Heart left ventricle (tissue), 16 donors: ENCODE data around the gene GNB2. TPM values are rescaled to one million over a fixed set of nuclear protein-coding genes. Genes with fewer than 3 reads are reported as not detected.
"Not testable (repeated sequence)": the region's sequence is repeated elsewhere in the genome, so short reads cannot be mapped to it uniquely, and the experiment has no call there.

ENCODE experiments used
- ATAC-seq, 4 donors: fragments of 200-7000 bp; cut with Tn5 transposase; one replicate each; pipeline ENCODE4 v1.9.1; 2020 to 2022; ENCODE audit warnings: moderate library complexity in 4 of 4, mild to moderate bottlenecking in 3 of 4, moderate number of reproducible peaks in 1 of 4
- DNase-seq, 5 donors: peaks; one replicate each; pipeline ENCODE4 v3.0.0-alpha.2; 2020
- H3K27ac ChIP-seq, 12 donors: fragments of 200-600 bp; sonication (generic) in 4 of 12; one replicate each; pipeline versions ENCODE4 v1.5.0 to v1.8.0; 2016 to 2022; ENCODE audit warnings: mild to moderate bottlenecking in 2 of 12
- H3K27me3 ChIP-seq, 9 donors: fragments of 200-600 bp; sonication (generic) in 2 of 9; one replicate each; pipeline versions ENCODE4 v1.5.1 to v1.8.0; 2016 to 2022; ENCODE audit warnings: mild to moderate bottlenecking in 3 of 9
- H3K36me3 ChIP-seq, 9 donors: fragments of 200-600 bp; sonication (generic) in 2 of 9; one replicate each; pipeline versions ENCODE4 v1.5.0 to v1.8.0; 2018 to 2022; ENCODE audit warnings: mild to moderate bottlenecking in 2 of 9
- H3K4me1 ChIP-seq, 12 donors: fragments of 200-600 bp; sonication (generic) in 4 of 12; one replicate each; pipeline versions ENCODE4 v1.5.0 to v1.8.0; 2016 to 2022; ENCODE audit warnings: mild to moderate bottlenecking in 3 of 12
- H3K4me3 ChIP-seq, 12 donors: fragments of 200-600 bp; sonication (generic) in 4 of 12; one replicate each; pipeline versions ENCODE4 v1.5.0 to v1.8.0; 2017 to 2022; ENCODE audit warnings: mild to moderate bottlenecking in 9 of 12, moderate library complexity in 4 of 12
- H3K9me3 ChIP-seq, 12 donors: fragments of 200-600 bp; sonication (generic) in 4 of 12; one replicate each; pipeline versions ENCODE4 v1.5.0 to v1.8.0; 2016 to 2022; ENCODE audit warnings: mild to moderate bottlenecking in 1 of 12
- POLR2A ChIP-seq, 2 donors: fragments of 450-650 bp; IDR thresholded peaks; one replicate each; pipeline ENCODE4 v1.6.1; 2017; ENCODE audit warnings: antibody characterized with exemption in 2 of 2, mild to moderate bottlenecking in 2 of 2, moderate library complexity in 2 of 2
- WGBS, 4 donors: extraction: QIAGEN DNeasy Blood & Tissue Kit in 2 of 4; methylation state at CpG; one replicate each; pipeline versions ENCODE4 v1.1.5 to v1.1.7; 2013 to 2018; 5-methylcytosine and 5-hydroxymethylcytosine counted together
- intact Hi-C, 10 donors: fragments of 100-400 bp; cut with DNase I; formaldehyde crosslinking; loops; one replicate each; pipeline versions ENCODE4 v1.11.1 to v1.14.2; 2022
- polyA plus RNA-seq, 2 donors: library from polyadenylated mRNA; stranded (reverse); fragments of 200-250 nt; gene quantifications; one replicate each; pipeline ENCODE4 v1.2.3, GENCODE V29; 2013
- total RNA-seq, 9 donors: library from RNA; depleted of rRNA in 2 of 9; stranded (reverse); fragments of >200 nt in 2 of 9; fragmentation: NEBNext Ultra II Directional in 3 of 9; extraction: Animal tissue kit (Norgen Biotek cat#: 25700) in 3 of 9; gene quantifications; one replicate each; pipeline versions ENCODE4 v1.1.0 to v1.2.4, GENCODE V29; 2016 to 2023
- TF ChIP-seq, protein P1 (sequence below), 12 donors: fragments of 200-600 bp; sonication (generic) in 4 of 12; IDR thresholded peaks; one replicate each; pipeline versions ENCODE4 v1.5.0 to v1.8.0; 2018 to 2022; ENCODE audit warnings: antibody characterized with exemption in 12 of 12, mild to moderate bottlenecking in 5 of 12
- donor health status: ischemic (EF 13 %, LVEDD 7.1; RV severe dilation, severe dysfunction).
- donor health status: healthy with polysubstance abuse.
- donor health status: DM: no; HTN: yes; CAD: no.
- donor health status: DM: no; HTN: no; CAD: no.
- donor health status: ischemic (EF 25% LVEDD 6.9; RV normal size, moderate dysfunction).
- donor health status: ischemic (EF 25% LVEDD 5.7; RV mildly dilated, moderate dysfunction).
- donor health status: healthy.
- donor health status: DM: yes; HTN: yes; CAD: no.
- donor health status: ischemic (EF 35%, LVEDD 5.7; RV mildly dilated, moderate dysfunction).
- donor health status: nonischemic (EF 11% LVEDD 7.7; RV severe dilation, severe dysfunction).
- donor health status: DM: yes; HTN: yes; CAD: no.
- donor health status: PGD.
- donor health status: ischemic (EF 29% LVEDD 5.4; RV normal size, mild dysfunction).
- donor health status: nonischemic (EF 23%, LVEDD 6.1; RV moderate dilation, normal function).

The GNB2 gene
- total and polyA plus RNA-seq, 11 donors: 48.0 to 199 (median 122) TPM

DNA sequence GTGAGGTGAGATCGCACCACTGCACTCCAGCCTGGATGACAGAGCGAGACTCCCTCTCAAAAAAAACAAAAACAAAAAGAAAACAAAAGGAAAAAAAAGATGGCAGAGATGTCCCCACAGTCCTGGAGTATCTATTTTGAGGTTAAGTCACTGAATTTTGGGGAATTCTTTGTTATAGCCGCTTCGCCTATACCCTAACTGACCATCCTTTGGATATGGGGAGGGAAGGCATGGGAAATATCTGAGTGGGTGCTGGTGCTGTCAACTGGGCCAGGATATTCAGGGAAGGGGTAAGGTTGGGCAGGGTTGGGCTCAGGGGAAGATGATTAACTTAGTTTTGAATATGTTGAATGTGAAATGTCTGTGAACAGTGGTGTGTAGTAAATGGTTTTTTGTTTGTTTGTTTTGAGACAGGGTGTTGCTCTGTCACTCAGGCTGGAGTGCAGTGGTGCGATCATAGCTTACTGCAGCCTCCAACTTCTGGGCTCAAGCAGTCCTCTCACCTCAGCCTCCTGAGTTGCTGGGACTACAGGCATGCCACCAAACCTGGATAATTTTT is 8.3 kb upstream of the GNB2 start:
- Histone ChIP-seq H3K27me3 (peaks cover 0 to 4% (median 0%) of the 10 kb centered on the region in 9 donors), H3K36me3 (no peaks in the 10 kb centered on the region), H3K4me1 (no peaks in the 10 kb centered on the region), H3K4me3 (no peak overlapping the region), H3K9me3 (no peaks in the 10 kb centered on the region), H3K27ac (no peak overlapping the region)
- 91 to 97% (median 93%) methylated on average over 5 of the region's 5 CpGs for WGBS, 4 donors
- no peak for ATAC-seq
- DNase-seq: peak in 1 of 5 donors; percentile 1
- no peak for TF ChIP-seq POLR2A (IDR thresholded peaks at IDR 0.05)
- TF ChIP-seq, protein P1, sequence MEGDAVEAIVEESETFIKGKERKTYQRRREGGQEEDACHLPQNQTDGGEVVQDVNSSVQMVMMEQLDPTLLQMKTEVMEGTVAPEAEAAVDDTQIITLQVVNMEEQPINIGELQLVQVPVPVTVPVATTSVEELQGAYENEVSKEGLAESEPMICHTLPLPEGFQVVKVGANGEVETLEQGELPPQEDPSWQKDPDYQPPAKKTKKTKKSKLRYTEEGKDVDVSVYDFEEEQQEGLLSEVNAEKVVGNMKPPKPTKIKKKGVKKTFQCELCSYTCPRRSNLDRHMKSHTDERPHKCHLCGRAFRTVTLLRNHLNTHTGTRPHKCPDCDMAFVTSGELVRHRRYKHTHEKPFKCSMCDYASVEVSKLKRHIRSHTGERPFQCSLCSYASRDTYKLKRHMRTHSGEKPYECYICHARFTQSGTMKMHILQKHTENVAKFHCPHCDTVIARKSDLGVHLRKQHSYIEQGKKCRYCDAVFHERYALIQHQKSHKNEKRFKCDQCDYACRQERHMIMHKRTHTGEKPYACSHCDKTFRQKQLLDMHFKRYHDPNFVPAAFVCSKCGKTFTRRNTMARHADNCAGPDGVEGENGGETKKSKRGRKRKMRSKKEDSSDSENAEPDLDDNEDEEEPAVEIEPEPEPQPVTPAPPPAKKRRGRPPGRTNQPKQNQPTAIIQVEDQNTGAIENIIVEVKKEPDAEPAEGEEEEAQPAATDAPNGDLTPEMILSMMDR (IDR thresholded peaks at IDR 0.05): no peak
- intact Hi-C loops: loop anchor here in 1 of 10 donors (5.0 kb wide), 1 partner anchor 38 kb away; no protein-coding TSS in a partner anchor

DNA sequence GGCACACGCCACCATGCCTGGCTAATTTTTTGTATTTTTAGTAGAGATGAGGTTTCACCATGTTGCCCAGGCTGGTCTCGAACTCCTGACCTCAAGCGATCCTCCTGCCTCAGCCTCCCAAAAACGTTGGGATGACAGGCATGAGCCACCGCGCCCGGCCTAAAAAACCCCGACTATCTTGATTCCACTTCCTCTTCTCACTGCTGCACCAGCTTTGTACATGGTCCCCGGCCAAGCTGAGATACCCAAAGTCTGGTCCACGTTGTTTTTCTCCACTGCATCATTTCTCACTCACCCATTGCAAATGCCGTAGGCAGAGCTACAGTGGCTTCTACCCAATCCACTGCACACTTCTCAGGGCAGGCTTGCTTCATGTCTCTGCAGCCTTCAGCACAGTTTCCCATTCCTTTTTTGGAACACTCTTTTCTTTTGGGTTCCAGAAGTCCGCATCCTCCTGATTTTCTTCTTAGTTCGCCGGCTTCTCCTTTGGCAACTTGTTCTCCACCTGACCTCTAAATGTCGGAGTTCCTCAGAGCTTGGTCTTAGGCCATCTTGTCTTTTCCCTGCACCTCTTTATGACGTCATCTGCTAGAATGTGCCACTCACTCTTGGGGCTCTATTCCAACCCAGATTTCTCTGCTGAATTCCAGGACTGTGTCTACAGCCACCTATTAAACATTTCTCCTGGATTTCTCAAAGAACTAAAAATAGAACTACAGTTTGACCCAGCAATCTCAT is 6.0 kb upstream of the GNB2 start:
- TF ChIP-seq POLR2A (IDR thresholded peaks at IDR 0.05): no peak
- TF ChIP-seq, protein P1 (IDR thresholded peaks at IDR 0.05): no peak
- Histone ChIP-seq H3K4me1 (peaks cover 0 to under 1% (median 0%) of the 10 kb centered on the region in 12 donors), H3K9me3 (no peaks in the 10 kb centered on the region), H3K4me3 (no peak overlapping the region), H3K36me3 (no peaks in the 10 kb centered on the region), H3K27ac (no peak overlapping the region), H3K27me3 (no peaks in the 10 kb centered on the region)
- DNase-seq (no peak), ATAC-seq (no peak)
- intact Hi-C loops: loop anchor here in 1 of 10 donors (5.0 kb wide), 1 partner anchor 40 kb away; no protein-coding TSS in a partner anchor
- 79 to 82% (median 82%) methylated on average over 16 of the region's 16 CpGs for WGBS, 4 donors

DNA sequence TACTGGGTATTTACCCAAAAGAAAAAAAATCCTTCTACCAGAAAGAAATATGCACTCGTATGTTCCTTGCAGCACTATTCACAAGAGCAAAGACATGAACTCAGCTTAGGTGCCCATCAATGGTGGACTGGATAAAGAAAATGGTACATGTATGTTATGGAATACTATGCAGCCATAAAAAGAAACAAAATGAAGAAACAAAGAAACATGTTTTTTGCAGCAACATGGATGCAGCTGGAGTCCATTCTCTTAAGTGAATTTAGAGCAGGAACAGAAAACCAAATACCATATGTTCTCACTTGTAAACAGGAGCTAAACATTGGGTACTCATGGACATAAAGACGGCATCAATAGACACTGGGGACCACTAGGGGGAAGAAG is 5.5 kb upstream of the GNB2 start:
- H3K36me3 ChIP-seq: no peaks in the 10 kb centered on the region
- H3K4me1 ChIP-seq: peaks cover 0 to 6% (median 0%) of the 10 kb centered on the region in 12 donors
- WGBS, 4 donors: 80 to 90% (median 88%) methylated on average over 2 of the region's 2 CpGs
- no peak overlapping the region for H3K4me3 ChIP-seq
- intact Hi-C loops: loop anchor here in 1 of 10 donors (5.0 kb wide), 1 partner anchor 41 kb away; no protein-coding TSS in a partner anchor
- H3K27ac ChIP-seq: no peak overlapping the region
- DNase-seq (no peak), ATAC-seq (no peak)
- no peaks in the 10 kb centered on the region for H3K27me3 ChIP-seq
- TF ChIP-seq, protein P1 (IDR thresholded peaks at IDR 0.05): no peak
- no peak for TF ChIP-seq POLR2A (IDR thresholded peaks at IDR 0.05)
- no peaks in the 10 kb centered on the region for H3K9me3 ChIP-seq

DNA sequence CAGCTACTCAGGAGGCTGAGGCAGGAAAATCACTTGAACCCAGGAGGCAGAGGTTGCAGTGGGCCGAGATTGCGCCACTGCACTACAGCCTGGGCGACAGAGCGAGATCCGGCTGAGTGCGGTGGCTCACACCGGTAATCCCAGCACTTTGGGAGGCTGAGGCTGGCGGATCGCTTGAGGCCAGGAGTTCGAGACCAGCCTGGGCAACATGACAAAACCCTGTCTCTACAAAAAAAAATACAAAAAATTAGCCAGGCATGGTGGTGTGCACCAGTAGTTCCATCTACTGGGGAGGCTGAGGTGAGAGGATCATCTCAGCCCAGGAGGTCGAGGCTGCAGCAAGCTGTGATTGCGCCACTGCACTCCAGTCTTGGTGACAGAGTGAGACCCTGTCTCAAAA is 4.4 kb upstream of the GNB2 start:
- intact Hi-C loops: loop anchor here in 2 of 10 donors (1.0 to 5.0 kb wide), 2 partner anchors 14 to 42 kb away; no protein-coding TSS in a partner anchor
- H3K27me3 ChIP-seq, H3K27ac ChIP-seq, H3K4me1 ChIP-seq, H3K36me3 ChIP-seq, ATAC-seq, H3K4me3 ChIP-seq, H3K9me3 ChIP-seq: not testable (repeated sequence)
- DNase-seq: peak in 1 of 5 donors; percentile 20
- 93 to 96% (median 95%) methylated on average over 12 of the region's 12 CpGs for WGBS, 4 donors
